ENCODE results near the gene SGK1.
"Not testable (repeated sequence)": the region's sequence is repeated elsewhere in the genome, so short reads cannot be mapped to it uniquely, and the experiment has no call there.

Gene SGK1

DNA sequence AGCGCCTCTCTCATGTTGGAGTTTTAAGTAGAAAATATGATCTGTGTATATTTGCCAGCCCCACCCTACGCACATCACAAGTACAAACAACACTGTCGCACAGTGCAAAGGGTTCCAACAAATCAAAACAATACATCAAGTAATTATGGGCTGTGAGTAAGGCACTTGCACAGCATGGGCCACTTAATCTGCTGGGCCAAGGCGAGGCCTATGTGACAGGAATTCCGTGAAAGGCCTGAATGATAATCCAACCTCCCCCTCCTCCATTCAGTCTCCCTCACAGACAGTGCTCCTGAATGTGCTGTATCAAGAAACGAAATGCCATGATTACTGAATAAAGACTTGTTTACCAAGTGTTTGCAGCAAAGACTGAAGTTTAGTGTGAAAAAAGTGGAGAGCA, 135.4 kb downstream of the SGK1 start:
- no peak for DNase-seq

DNA sequence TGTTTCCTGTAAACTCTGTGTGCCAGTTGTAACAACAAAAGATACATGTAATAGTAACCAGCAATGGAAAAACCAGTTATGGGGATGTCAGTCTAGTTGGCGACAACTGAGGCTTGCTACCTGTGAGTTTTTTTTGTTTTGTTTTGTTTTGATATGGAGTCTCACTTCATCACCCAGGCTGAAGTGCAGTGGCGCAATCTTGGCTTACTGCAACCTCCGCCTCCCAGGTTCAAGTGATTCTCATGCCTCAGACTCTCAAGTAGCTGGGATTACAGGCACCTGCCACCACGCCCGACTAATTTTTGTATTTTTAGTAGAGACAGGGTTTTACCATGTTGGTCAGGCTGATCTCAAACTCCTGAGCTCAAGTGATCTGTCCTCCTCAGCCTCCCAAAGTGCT, 136.2 kb downstream of the SGK1 start:
- DNase-seq: not testable (repeated sequence)

DNA sequence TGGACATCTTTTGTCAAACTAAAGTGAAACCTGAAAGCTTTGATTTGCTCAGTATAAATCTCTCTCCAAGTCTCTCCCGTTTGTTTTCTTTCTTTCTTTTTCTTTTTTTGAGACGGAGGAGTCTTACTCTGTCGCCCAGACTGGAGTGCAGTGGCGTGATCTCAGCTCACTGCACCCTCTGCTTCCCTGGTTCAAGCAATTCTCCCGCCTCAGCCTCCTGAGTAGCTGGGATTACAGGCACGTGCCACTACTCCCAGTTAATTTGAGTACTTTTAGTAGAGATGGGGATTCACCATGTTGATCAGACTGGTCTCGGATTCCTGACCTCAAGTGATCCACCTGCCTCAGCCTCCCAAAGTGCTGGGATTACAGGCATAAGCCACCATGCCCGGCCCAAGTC, 136.7 kb downstream of the SGK1 start:
- not testable (repeated sequence) for DNase-seq

DNA sequence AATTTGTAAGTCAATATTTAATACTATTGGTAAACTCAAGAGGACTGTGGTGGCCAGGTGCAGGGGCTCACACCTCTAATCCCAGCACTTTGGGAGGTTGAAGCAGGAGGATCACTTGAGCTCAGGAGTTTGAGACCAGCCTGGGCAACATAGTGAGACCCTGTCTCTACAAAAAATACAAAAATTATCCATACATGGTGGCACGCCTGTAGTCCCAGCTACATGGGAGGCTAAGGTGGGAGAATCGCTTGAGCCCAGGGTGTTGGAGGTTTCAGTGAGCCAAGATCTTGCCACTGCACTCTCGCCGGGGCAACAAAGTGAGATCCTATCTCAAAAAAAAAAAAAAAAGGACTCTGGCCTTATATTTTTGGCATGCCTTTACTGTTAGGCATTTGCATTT, 137.4 kb downstream of the SGK1 start:
- not testable (repeated sequence) for DNase-seq

DNA sequence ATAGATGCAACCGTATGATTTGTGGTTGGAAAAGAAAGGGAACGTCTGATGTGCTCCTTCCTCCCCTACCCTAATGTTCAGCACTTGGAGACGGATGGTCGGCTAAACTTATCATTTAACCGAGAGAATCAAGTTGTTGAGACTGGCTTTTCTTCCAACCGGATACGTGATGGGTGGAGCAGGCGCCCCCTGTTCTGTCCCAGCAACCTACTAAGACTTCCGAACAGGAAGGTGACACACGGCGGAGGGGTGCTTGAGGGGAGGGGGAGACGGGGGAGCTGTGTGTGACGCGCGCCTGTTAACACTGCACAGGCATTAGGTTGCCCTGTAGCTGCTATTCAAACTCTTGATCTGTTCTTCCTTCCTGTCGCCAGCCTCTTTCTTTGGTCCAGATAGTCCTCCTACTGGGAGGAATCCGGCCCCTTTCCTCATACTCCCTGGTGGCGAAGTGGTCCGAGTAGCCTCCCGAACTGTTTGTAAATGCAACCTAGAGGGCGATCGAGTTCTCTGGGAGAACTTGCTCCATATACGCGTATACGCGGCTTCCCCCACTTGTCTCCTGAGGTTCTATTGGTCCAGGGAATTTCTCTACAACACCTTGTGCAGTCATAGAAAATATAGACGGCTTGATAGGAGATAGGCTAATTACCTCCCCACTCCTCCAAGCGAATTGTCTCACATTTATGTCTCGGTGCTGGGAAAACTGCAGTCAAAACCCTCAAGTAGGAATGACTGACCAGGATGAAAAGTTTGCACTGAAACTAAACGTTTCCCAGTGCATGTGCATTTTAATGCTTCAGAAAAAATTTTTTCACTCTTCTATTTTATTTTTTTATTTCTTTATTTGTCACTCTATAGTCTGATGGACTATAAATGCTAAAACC, 139.5 kb downstream of the SGK1 start:
- peak; percentile 1 for DNase-seq

DNA sequence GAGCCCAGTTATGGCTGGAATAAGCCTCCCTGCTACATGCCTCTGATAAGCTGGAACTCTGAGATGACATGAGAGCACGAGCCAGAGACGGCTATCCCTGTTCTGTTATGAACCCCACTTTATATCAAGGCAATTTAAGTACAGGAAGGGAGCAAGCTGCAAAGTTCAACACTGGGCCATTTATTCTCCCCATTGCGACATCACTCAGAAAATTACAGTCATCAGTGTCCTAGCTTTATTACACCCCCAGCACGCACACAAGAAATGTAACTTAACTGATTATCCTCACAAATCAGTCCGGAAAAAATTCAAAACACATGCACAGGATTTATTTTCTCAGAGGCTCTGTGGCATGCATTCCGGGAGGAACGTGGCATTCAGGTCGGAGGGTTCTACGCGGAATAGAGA, 140.2 kb downstream of the SGK1 start:
- DNase-seq: no peak

DNA sequence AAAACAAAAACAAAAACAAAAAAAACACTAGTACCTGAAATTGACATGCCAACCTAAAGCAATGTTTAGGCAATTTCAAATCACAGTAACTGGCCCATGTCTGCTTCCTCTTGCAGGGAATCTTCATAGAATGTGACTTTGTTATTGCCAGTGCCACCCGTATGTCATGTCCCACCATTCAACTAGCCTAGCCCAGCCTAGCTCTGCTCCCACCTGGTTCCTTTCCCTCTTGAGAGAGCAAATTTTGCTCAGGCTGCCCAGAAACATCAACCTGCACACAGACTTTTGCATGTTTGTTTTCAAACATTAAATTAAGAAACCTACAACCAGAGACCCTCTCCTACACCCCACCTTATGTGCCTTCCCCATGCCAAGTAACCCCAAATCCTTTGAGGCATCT, 140.7 kb downstream of the SGK1 start:
- no peak for DNase-seq

DNA sequence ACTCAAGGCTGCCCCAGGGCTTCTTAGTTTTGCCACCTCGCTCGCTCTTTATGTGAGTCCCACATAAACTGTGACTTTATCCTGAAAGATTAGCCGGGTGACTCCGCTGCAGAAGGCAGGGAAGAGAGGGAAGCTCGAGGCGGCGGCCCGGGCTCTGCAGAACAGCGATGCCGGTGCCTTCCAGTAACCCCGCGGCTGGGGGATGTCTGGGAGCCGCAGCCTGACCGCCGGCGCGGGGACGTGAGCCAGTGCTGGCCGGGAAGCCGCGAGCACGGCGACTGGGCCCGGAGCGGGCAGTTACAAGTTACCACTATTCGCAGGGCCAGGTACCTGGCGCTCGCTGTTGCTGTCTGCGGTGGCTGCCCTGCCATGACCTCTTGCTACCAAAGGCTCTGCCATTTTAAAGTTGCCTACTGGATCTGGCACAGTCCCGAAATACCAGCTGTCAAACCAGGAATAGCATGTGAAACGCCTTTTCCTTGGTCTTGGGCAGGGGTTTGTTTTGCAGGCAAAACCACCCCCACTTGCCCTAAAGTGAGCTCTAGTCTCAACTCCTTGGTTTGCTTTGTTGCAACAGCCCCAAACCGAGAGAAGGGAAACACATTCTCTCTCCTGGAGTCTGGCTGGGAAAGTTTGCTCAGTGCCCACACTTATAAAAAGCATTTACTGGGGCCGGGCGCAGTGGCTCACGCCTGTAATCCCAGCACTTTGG, 141.5 kb downstream of the SGK1 start:
- no peak for DNase-seq

DNA sequence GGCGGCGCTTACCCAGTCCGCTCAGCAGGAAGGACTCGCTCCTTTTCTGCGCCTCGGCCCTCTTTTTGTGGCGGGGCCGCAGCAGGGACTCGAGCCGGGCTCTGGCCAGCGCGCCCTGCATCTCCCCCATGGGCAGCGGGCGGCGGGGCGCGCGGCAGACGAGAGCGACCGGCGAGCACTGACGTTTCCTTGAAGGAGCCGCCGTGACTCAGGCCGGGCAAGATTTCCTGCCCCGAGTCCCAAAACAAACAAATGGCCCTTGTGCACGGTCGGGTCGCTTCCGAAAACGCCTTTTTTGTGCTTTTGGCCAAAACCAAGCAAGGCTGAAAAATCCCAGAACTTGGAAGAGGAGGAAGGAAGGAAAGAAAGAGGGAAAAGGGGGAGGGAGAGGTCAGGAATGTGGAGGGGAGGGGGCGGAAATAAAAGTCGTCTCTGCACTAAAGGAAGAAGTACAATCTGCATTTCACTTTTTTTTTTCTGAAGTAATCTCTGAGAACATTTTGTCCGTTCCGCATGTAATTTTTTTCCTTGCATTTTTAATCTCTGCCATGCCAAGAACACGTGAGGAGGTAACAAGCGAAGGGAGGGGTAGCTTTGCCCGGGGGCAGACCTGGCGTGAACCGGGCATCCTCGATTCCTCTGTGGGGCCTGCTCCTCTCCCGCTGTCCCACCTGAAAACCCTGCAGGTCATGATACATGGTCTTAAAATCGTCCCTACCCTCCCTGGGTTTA, 142.2 kb downstream of the SGK1 start:
- DNase-seq: no peak

DNA sequence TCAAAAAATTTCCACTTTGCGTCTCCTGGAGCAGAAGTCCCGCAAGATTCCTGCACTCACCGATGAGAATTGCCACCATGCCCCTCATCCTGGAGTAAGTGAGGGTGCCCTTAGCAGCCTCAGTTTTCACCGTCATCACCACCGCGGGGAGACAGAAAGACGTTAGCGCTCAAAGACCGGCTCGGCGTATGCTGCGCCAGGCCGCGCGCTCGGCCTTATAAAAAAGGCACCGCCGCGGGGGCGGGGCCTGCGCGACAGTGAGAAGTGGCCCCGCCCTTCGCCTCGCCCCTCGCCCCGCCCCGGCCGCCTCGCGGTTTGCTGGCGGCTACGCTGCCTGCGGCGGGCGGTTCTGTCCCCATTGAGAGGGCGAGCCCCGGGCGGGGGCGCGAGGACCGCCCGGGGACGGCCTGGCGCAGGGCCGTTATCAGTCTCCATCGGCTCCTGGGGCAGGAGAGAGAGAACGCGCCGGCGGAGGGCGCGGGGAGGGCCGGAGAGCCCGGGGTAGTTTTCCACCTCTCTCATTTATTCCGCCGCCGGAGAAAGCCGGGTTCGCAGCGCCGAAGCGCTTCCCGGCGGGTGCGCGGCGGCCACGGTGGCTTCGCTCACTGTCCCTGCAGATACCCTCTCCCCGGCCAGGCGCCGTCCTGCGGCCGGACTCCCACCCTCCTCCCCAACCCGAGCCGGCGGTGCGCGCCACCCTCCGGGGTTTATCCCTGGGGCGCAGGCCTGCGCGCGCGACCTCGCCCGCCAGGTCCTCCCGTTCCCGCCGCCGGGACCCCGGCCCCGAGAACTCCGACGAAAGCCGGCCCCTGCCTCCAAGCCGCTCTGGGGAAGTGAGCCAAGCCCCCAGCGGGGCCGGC, 143.0 kb downstream of the SGK1 start:
- peak; percentile 5 for DNase-seq

DNA sequence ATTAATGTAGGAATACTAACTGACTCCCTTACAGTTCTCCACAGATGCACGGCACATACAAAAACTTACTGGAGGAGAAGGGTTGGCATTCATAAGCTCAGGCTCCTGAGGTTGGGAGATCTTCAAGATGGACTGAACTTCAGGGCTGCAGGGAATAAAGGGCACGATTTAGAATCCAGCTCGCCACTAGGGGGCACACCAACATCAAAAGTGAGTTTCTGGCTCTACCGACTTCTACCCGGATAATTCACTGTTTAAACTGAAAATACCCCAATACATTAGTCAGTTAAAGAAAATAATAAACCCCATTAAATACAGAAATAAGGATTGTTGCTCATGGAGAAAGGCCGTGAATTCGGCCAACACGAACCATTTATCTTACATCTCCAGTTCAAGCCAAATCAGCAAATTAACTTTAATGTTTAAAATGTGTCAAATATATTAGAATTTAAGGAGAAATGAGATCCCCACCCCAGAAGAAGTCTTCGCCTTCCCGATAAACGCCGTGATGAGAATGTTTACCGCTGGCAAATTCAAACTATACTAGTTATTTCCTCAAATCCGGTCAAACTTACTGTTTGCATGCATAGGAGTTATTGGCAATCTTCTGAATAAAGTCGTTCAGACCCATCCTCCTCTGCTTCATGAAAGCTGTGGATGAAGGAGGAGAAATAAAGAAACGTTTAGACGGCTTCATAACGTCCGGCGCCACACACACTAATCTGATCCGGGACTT, 143.8 kb downstream of the SGK1 start:
- DNase-seq: peak; percentile 3

DNA sequence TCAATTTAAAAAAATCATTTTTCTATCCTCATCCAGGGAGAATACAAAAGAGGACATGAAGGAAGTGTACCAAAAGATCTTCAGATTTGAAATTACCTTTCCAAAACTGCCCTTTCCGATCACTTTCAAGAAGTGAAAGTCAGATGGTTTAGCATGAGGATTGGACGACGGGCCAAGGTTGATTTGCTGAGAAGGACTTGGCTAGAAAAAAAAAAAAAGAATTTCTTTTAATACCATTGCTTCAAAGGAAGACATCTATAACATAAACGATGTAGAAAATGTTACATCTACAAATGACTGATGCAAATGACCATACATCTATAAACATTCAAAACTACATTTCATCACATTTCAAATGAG, 144.6 kb downstream of the SGK1 start:
- DNase-seq: no peak

DNA sequence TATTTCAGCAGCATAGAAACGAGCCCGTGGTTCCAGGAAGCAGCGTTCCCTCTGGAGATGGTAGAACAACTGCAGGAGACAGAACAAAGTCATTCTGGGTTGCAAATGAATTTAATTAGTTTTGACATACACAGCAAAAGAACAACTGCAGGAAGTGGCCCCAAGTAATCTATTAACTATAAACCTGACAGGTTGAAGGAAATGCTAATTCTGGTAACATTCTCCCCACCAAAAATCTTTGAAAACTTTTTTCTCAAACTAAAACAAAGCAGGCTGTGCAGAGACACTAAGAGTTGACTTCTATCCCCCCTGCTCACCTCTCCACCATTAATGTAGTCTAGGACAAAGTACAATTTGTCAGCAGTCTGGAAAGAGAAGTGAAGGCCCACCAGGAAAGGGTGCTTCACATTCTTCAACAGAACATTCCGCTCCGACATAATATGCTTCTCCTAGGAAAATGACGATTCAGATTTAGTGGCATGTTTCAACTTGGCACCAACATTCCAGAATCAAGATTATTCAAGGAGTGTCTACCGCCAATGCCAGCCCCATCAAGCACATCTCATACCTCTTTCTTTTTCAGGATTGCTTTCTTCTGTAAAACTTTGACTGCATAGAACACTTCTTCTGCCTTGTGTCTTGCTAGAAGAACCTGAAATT, 145.1 kb downstream of the SGK1 start:
- no peak for DNase-seq

DNA sequence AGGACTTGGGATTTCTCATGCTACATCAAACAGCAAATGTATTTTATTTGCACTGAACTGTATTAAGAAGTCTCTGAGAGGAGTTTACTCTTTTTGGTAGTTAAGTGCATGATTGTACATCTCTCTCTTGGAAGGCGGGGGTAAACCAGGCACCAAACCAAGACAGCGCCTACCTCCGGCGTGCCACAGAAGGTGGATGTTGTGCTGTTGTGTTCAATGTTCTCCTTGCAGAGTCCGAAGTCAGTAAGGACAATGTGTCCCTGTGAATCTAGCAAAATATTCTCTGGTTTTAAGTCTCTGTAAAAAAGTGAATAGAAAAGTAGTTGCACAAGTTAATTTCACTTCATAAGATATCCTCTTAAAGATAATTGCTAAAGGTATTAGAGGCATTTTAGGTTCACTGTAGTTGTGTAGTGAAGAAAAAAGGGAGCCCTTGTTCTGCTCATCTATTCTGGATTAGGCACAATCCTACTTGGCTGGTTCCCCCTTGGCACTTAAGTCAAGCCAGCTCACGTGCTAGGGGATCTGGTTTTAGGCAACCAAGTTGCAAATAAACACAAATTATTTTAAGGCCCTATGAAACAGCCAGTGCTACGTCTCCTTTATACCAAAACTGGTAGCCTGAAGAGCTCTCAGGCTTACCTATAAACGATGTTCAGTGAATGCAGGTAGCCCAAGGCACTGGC, 145.7 kb downstream of the SGK1 start:
- DNase-seq: no peak

DNA sequence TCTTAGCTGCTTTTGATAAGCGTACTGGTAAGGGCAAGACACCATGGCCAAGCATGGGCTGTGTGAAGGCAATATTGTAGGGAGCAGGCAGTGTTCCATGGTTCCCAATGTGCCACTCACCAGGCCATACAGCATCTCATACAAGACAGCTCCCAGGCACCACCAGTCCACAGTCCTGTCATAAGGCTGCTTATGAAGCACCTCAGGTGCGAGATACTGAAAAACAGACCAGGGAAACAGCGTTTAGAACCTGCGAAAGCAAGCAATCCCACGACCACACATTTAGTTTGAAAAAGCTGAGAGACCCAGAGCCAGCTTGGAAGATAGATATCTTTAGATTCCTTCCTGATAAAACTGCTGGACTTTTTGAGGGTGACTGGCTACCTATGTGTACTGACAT, 146.4 kb downstream of the SGK1 start:
- no peak for DNase-seq

DNA sequence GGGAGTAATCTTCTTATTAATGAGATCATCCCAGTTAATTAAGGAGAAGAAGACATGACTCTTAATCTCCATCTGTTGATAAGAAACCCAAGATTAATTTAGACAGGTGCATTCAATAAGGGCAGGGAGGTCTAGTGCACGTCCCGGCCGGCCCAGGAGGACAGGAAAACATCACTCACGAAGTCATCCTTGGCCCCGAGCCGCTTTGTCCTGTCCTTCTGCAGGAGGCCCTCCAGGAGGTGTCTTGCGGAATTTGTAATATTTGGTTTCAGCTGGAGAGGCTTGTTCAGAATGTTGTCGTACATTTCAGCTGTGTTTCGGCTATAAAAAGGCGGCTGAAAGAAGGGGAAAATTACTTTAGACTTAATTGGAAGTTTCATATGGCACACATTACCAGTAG, 147.1 kb downstream of the SGK1 start:
- DNase-seq: no peak

DNA sequence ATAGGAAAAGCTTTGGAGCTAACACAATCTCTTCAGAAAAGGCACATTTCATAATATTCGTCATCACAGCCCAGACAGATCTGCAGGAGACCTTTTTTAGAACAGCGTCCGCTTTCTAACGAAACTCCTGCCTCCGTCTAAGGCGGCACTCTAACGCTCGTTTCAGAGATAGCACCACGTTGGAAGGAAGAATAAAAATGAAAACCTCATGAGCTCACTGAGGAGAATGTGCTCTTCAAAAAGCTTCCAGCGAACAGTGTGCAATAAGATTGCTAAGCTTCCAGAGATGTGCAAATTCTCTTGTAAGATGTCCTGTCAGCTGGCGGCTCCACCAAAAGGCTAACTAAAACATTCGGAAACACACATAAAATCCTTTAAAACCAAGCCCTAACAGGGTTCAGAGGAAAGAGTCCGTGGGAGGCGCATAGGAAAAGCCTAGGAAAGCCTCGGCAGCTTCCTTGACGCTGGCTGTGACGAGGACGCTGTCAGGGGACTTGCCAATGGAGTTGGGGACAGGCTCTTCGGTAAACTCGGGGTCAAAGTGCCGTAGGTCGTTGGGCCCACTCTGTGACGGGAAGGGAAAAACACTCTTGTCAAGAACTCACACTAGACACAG, 147.9 kb downstream of the SGK1 start:
- no peak for DNase-seq

DNA sequence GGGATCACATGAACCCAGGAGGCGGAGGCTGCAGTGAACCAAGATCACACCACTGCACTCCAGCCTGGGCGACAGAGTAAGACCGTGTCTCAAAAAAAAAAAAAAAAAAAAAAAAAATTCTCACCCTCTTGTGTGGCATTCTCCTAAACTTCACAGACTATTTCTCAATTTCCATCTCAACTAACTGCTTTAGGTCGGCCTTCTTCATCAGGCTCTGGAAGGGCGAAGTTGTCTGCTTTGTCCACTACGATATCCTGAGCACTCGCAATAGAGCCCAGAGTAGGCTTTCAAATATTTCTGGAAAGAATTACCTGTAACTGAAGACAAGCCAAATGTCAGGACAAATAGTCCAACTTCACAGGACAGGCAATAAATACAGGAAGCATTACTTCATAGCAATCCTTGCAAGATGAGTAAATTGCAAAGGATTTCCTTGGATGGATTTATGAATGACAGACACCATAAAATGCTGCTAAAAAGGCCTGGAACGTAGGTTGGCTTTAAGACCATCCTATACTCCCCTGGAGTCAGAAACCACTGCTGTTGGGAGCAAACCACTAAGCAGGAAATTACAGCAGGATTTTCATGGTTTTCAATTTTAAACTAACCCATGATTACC, 149.2 kb downstream of the SGK1 start:
- no peak for DNase-seq

DNA sequence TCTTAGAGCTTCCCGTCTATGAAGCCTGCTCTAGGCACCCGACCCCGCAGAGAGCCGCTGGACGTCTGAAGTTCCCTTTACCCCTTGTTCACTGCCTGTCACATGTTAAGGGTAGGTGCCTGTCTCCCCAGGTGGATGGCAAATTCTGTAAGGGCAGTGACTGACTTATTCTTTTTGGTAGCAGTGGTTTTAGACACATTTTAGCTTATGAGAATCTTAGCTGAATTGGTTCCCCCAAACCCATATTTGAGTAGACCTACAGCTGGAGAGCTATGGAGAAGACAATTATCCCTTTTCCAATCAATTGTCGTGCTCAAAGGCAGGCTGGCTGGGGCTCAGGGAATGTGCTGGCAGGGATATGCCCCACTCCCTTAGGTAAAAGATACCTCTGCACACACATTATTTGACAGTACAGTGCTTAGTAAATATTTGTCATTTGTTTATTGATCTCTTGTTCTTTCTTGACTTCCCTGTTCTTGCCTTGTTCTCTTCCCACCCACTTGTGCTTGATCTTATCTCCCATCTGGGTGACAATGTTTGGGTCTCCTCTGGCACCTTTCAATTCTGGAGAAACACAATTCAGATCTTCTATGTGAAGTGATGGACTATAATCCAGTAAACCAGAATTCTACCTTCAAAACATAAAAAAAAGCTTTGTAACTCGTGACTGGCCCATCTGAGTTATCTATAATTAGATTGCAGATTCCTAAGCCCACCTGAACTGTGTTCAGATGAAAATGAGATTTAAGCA, 151.2 kb downstream of the SGK1 start:
- no peak for DNase-seq

All from GF-D8 (cell line).